Lower leg skin (tissue), 3 donors: ENCODE data around the gene OR10A2.

Experiments
- POLR2A ChIP-seq, 2 donors: fragments of 450-650 bp; IDR thresholded peaks; one replicate each; pipeline ENCODE4 v1.6.1; 2016 to 2017; ENCODE audit warnings: antibody characterized with exemption in 2 of 2, mild to moderate bottlenecking in 1 of 2, moderate library complexity in 1 of 2
- TF ChIP-seq, protein P1 (sequence below), 3 donors: fragments of 450-650 bp; IDR thresholded peaks; one replicate each; pipeline ENCODE4 v1.5.1; 2016; ENCODE audit warnings: antibody characterized with exemption in 3 of 3, mild to moderate bottlenecking in 3 of 3, moderate library complexity in 2 of 3

DNA sequence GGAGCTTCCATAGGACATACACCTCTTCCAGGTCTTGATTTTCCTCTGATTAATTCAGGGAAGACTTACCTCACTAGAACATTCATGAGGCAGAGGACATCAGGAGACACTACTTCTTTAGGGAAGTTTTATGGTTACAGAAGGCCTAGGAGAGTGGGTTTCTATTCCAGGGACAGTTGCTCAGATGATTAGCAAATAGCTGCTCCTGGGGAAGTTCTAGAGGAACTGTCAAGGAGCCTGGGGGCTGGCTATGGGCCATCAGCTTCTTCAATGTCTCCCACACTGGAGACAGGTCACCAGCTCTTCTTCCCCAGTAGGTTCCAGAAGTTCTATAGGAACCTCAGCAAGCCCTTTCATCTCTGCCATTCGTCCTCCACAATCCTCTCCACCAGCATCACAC lies 28.8 kb upstream of the OR10A2 start:
- TF ChIP-seq, protein P1, sequence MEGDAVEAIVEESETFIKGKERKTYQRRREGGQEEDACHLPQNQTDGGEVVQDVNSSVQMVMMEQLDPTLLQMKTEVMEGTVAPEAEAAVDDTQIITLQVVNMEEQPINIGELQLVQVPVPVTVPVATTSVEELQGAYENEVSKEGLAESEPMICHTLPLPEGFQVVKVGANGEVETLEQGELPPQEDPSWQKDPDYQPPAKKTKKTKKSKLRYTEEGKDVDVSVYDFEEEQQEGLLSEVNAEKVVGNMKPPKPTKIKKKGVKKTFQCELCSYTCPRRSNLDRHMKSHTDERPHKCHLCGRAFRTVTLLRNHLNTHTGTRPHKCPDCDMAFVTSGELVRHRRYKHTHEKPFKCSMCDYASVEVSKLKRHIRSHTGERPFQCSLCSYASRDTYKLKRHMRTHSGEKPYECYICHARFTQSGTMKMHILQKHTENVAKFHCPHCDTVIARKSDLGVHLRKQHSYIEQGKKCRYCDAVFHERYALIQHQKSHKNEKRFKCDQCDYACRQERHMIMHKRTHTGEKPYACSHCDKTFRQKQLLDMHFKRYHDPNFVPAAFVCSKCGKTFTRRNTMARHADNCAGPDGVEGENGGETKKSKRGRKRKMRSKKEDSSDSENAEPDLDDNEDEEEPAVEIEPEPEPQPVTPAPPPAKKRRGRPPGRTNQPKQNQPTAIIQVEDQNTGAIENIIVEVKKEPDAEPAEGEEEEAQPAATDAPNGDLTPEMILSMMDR (IDR thresholded peaks at IDR 0.05) = no peak
- TF ChIP-seq POLR2A (IDR thresholded peaks at IDR 0.05) = no peak
